Fibroblast of skin of back (primary cell): ENCODE data around the gene PIK3R6.

ENCODE experiments used
- DNase-seq: peaks from one replicate; pipeline ENCODE4 v3.0.0-alpha.2; 2013

Gene PIK3R6

GRCh38 chr17:8849311-8850041, 18.0 kb downstream of the PIK3R6 start:
- no peak for DNase-seq

- no peak for DNase-seq
Observed at GRCh38 chr17:8847891-8848290, 19.6 kb downstream of the PIK3R6 start.

GRCh38 chr17:8846768-8847211, 20.7 kb downstream of the PIK3R6 start:
- peak; percentile 63 for DNase-seq

- no peak for DNase-seq
Observed at GRCh38 chr17:8844229-8845218, 22.9 kb downstream of the PIK3R6 start.

- no peak for DNase-seq
Observed at GRCh38 chr17:8843344-8843743, 24.1 kb downstream of the PIK3R6 start.

- no peak for DNase-seq
Observed at GRCh38 chr17:8841844-8842243, 25.6 kb downstream of the PIK3R6 start.

- DNase-seq = no peak
Observed at GRCh38 chr17:8839410-8839935, 28.0 kb downstream of the PIK3R6 start.

- no peak for DNase-seq
Observed at GRCh38 chr17:8838551-8839095, 28.9 kb downstream of the PIK3R6 start.

GRCh38 chr17:8837563-8838075, 29.9 kb downstream of the PIK3R6 start:
- no peak for DNase-seq

GRCh38 chr17:8836821-8837562, 30.5 kb downstream of the PIK3R6 start:
- DNase-seq = peak; percentile 22

- no peak for DNase-seq
Observed at GRCh38 chr17:8835631-8836364, 31.7 kb downstream of the PIK3R6 start.

GRCh38 chr17:8835106-8835505, 32.4 kb downstream of the PIK3R6 start:
- no peak for DNase-seq

GRCh38 chr17:8832711-8833352, 34.6 kb downstream of the PIK3R6 start:
- no peak for DNase-seq

- no peak for DNase-seq
Observed at GRCh38 chr17:8831234-8831849, 36.1 kb downstream of the PIK3R6 start.

GRCh38 chr17:8830141-8830540, 37.3 kb downstream of the PIK3R6 start:
- no peak for DNase-seq

GRCh38 chr17:8829036-8829941, 38.2 kb downstream of the PIK3R6 start:
- no peak for DNase-seq

- no peak for DNase-seq
Observed at GRCh38 chr17:8828517-8828875, 39.0 kb downstream of the PIK3R6 start.

GRCh38 chr17:8826808-8827435, 40.6 kb downstream of the PIK3R6 start:
- DNase-seq = no peak

- DNase-seq = no peak
Observed at GRCh38 chr17:8825802-8826201, 41.7 kb downstream of the PIK3R6 start.
